WTC11 (cell line): ENCODE measurements around the gene ABHD16A. TPM values are rescaled to one million over a fixed set of nuclear protein-coding genes. Genes with fewer than 3 reads are reported as not detected.

Experiments used
- ATAC-seq: fragments of 200-7000 bp; cut with Tn5 transposase; 2 replicates; pipeline ENCODE4 v1.10.0; 2021; ENCODE audit warnings: mild to moderate bottlenecking, moderate library complexity
- CTCF ChIA-PET: fragments of 300-600 bp; sonication (Branson Sonifier 250); formaldehyde crosslinking; loops from one replicate; lab custom pipeline; 2021; ENCODE audit warnings: antibody characterized with exemption; lab: Charles Lee
- POLR2A ChIA-PET: fragments of 350-600 bp; sonication (Branson Sonifier 250); formaldehyde crosslinking; loops from one replicate; lab custom pipeline; 2021; ENCODE audit warnings: antibody characterized with exemption; lab: Charles Lee
- DNase-seq: peaks from one replicate; pipeline ENCODE4 v3.0.0; 2021; ENCODE audit warnings: low spot score
- H3K27ac Mint-ChIP-seq: 2 replicates; pipeline ENCODE4 v1.8.0; 2021; ENCODE audit warnings: mixed read lengths
- H3K27me3 Mint-ChIP-seq: 2 replicates; pipeline ENCODE4 v1.8.0; 2021; ENCODE audit warnings: low read depth, mild to moderate bottlenecking, moderate library complexity, mixed read lengths
- H3K36me3 Mint-ChIP-seq: 2 replicates; pipeline ENCODE4 v1.8.0; 2021; ENCODE audit warnings: mixed read lengths
- H3K4me1 Mint-ChIP-seq: 2 replicates; pipeline ENCODE4 v1.8.0; 2022; ENCODE audit warnings: mixed read lengths
- H3K4me3 Mint-ChIP-seq: 2 replicates; pipeline ENCODE4 v1.8.0; 2021; ENCODE audit warnings: mild to moderate bottlenecking, moderate library complexity, mixed read lengths
- H3K9me3 Mint-ChIP-seq: 2 replicates; pipeline ENCODE4 v1.8.0; 2021; ENCODE audit warnings: mixed read lengths
- ATF2 ChIP-seq: sonication (generic); formaldehyde crosslinking; IDR thresholded peaks from 2 replicates; pipeline ENCODE4 v1.8.1; 2022; ENCODE audit warnings: low read depth, missing genetic modification reagents, borderline replicate concordance
- ATF3 ChIP-seq: sonication (generic); formaldehyde crosslinking; conservative IDR thresholded peaks from 2 replicates; pipeline ENCODE4 v1.8.1; 2022; ENCODE audit warnings: mild to moderate bottlenecking, missing genetic modification reagents
- ATF6 ChIP-seq: sonication (generic); formaldehyde crosslinking; IDR thresholded peaks from 2 replicates; pipeline ENCODE4 v1.8.1; 2023; ENCODE audit warnings: mild to moderate bottlenecking, missing genetic modification reagents
- ERG ChIP-seq: fragments of 250-450 bp; sonication (Bioruptor Pico); IDR thresholded peaks from 2 replicates; pipeline ENCODE4 v1.8.0; 2021; ENCODE audit warnings: mild to moderate bottlenecking
- JAZF1 ChIP-seq: fragments of 250-450 bp; sonication (Bioruptor Pico); IDR thresholded peaks from 2 replicates; pipeline ENCODE4 v1.9.0; 2021; ENCODE audit warnings: moderate library complexity, mild to moderate bottlenecking, inconsistent platforms
- MXD4 ChIP-seq: fragments of 250-450 bp; sonication (Bioruptor Pico); IDR thresholded peaks from 2 replicates; pipeline ENCODE4 v1.8.0; 2021; ENCODE audit warnings: mild to moderate bottlenecking, moderate library complexity, borderline replicate concordance
- RORB ChIP-seq: fragments of 250-450 bp; sonication (Bioruptor Pico); IDR thresholded peaks from 2 replicates; pipeline ENCODE4 v1.9.0; 2021; ENCODE audit warnings: mild to moderate bottlenecking
- SP1 ChIP-seq: sonication (generic); formaldehyde crosslinking; conservative IDR thresholded peaks from 2 replicates; pipeline ENCODE4 v1.8.1; 2022; ENCODE audit warnings: missing genetic modification reagents
- ZMAT4 ChIP-seq: fragments of 250-450 bp; sonication (Bioruptor Pico); IDR thresholded peaks from 2 replicates; pipeline ENCODE4 v1.9.0; 2021; ENCODE audit warnings: mild to moderate bottlenecking
- ZNF532 ChIP-seq: fragments of 250-450 bp; sonication (Bioruptor Pico); IDR thresholded peaks from 2 replicates; pipeline ENCODE4 v1.9.0; 2021; ENCODE audit warnings: mild to moderate bottlenecking, borderline replicate concordance
- total RNA-seq: library from RNA; stranded (reverse); gene quantifications from 3 replicates; pipeline ENCODE4 v1.2.3, GENCODE V29; 2021
- TF ChIP-seq, protein P1 (sequence below): sonication (generic); formaldehyde crosslinking; conservative IDR thresholded peaks from 2 replicates; pipeline ENCODE4 v1.8.1; 2023; ENCODE audit warnings: mild to moderate bottlenecking, low read depth, missing genetic modification reagents, moderate library complexity
- TF ChIP-seq, protein P2 (sequence below): sonication (generic); formaldehyde crosslinking; IDR thresholded peaks from 2 replicates; pipeline ENCODE4 v1.8.1; 2023; ENCODE audit warnings: mild to moderate bottlenecking, missing genetic modification reagents, moderate library complexity
- TF ChIP-seq, protein P3 (sequence below): sonication (generic); formaldehyde crosslinking; IDR thresholded peaks from 2 replicates; pipeline ENCODE4 v1.8.1; 2022; ENCODE audit warnings: low read depth, mild to moderate bottlenecking, moderate library complexity, missing genetic modification reagents, borderline replicate concordance

The ABHD16A gene
- total RNA-seq, 1 experiment from 2014 or later = 28.6 TPM

GRCh38 chr6:31642798-31643570, 60.1 kb downstream of the ABHD16A start:
- no peak for DNase-seq
- Mint-ChIP-seq H3K4me3 (no peak overlapping the region), H3K27me3 (no peaks in the 10 kb centered on the region), H3K27ac (no peak overlapping the region), H3K9me3 (no peaks in the 10 kb centered on the region), H3K36me3 (peaks cover 68% of the 10 kb centered on the region), H3K4me1 (no peaks in the 10 kb centered on the region)
- ATAC-seq = no peak
- TF ChIP-seq ZMAT4 (no peak), RORB (no peak), SP1 (CRISPR knock-in tag) (no peak), ZNF532 (CRISPR knock-in tag) (no peak), ATF6 (no peak), ATF2 (no peak), MXD4 (CRISPR knock-in tag) (no peak), ATF3 (no peak), ERG (CRISPR knock-in tag) (no peak), JAZF1 (no peak)
- TF ChIP-seq, protein P1, sequence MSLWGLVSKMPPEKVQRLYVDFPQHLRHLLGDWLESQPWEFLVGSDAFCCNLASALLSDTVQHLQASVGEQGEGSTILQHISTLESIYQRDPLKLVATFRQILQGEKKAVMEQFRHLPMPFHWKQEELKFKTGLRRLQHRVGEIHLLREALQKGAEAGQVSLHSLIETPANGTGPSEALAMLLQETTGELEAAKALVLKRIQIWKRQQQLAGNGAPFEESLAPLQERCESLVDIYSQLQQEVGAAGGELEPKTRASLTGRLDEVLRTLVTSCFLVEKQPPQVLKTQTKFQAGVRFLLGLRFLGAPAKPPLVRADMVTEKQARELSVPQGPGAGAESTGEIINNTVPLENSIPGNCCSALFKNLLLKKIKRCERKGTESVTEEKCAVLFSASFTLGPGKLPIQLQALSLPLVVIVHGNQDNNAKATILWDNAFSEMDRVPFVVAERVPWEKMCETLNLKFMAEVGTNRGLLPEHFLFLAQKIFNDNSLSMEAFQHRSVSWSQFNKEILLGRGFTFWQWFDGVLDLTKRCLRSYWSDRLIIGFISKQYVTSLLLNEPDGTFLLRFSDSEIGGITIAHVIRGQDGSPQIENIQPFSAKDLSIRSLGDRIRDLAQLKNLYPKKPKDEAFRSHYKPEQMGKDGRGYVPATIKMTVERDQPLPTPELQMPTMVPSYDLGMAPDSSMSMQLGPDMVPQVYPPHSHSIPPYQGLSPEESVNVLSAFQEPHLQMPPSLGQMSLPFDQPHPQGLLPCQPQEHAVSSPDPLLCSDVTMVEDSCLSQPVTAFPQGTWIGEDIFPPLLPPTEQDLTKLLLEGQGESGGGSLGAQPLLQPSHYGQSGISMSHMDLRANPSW (CRISPR knock-in tag) = no peak
- TF ChIP-seq, protein P2, sequence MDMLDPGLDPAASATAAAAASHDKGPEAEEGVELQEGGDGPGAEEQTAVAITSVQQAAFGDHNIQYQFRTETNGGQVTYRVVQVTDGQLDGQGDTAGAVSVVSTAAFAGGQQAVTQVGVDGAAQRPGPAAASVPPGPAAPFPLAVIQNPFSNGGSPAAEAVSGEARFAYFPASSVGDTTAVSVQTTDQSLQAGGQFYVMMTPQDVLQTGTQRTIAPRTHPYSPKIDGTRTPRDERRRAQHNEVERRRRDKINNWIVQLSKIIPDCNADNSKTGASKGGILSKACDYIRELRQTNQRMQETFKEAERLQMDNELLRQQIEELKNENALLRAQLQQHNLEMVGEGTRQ (CRISPR knock-in tag) = no peak
- TF ChIP-seq, protein P3, sequence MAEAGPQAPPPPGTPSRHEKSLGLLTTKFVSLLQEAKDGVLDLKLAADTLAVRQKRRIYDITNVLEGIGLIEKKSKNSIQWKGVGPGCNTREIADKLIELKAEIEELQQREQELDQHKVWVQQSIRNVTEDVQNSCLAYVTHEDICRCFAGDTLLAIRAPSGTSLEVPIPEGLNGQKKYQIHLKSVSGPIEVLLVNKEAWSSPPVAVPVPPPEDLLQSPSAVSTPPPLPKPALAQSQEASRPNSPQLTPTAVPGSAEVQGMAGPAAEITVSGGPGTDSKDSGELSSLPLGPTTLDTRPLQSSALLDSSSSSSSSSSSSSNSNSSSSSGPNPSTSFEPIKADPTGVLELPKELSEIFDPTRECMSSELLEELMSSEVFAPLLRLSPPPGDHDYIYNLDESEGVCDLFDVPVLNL = no peak
- CTCF ChIA-PET = interaction anchor here (1.8 kb wide), 1 partner anchor 9 kb away, joined by 4 read pairs; the partner anchor contains the start of gene BAG6
- POLR2A ChIA-PET = interaction anchor here (0.6 to 1.4 kb wide), 2 partner anchors 22 to 149 kb away, joined by 3 read pairs; partner anchors contain the start of gene GPANK1
